Erythroblast (primary cell): ENCODE measurements around the gene TALDO1.

Source experiments
- GATA1 ChIP-seq: IDR thresholded peaks from 2 replicates; pipeline ENCODE4 v1.6.1; 2011; ENCODE audit warnings: low read depth, mild to moderate bottlenecking, control low read depth, low read length, moderate library complexity
- POLR2A ChIP-seq: IDR thresholded peaks from 2 replicates; pipeline ENCODE4 v1.6.1; 2011; ENCODE audit warnings: mild to moderate bottlenecking, low read length

GRCh38 chr11:803467-803742 lies 56.1 kb downstream of the TALDO1 start:
- no peak for TF ChIP-seq POLR2A
- no peak for TF ChIP-seq GATA1
